GM18909 (cell line): ENCODE measurements around the gene IL6.
"Not testable (repeated sequence)": the region's sequence is repeated elsewhere in the genome, so short reads cannot be mapped to it uniquely, and the experiment has no call there.

Source experiments
- ATAC-seq: cut with Tn5 transposase; IDR thresholded peaks from one replicate; pipeline ENCODE4 v1.9.1; 2021; ENCODE audit warnings: mild to moderate bottlenecking; ENCODE audit not compliant: unreplicated experiment, poor library complexity

The IL6 gene

GRCh38 chr7:22703107-22703855 is 23.7 kb upstream of the IL6 start:
- ATAC-seq = not testable (repeated sequence)

- ATAC-seq = not testable (repeated sequence)
These were observed 22.9 kb upstream of the IL6 start for GRCh38 chr7:22703978-22704610.

DNA sequence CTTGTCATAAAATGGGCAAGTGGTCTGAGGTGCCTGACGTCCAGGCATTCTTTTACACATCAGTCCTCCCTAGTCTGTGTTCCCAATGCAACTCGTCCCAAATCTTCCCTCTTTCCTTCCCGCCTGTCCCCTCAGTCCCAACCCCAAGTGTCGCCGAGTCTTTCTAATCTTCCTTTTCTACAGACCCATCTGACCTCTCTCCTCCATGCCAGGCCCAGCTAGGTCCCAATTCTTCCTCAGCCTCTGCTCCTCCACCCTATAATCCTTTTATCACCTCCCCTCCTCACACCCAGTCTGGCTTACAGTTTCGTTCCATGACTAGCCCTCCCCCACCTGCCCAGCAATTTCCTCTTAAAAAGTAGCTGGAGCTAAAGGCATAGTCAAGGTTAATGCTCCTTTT is 22.3 kb upstream of the IL6 start:
- ATAC-seq = not testable (repeated sequence)

- ATAC-seq = not testable (repeated sequence)
These were observed 21.1 kb upstream of the IL6 start for GRCh38 chr7:22705874-22706273.

DNA sequence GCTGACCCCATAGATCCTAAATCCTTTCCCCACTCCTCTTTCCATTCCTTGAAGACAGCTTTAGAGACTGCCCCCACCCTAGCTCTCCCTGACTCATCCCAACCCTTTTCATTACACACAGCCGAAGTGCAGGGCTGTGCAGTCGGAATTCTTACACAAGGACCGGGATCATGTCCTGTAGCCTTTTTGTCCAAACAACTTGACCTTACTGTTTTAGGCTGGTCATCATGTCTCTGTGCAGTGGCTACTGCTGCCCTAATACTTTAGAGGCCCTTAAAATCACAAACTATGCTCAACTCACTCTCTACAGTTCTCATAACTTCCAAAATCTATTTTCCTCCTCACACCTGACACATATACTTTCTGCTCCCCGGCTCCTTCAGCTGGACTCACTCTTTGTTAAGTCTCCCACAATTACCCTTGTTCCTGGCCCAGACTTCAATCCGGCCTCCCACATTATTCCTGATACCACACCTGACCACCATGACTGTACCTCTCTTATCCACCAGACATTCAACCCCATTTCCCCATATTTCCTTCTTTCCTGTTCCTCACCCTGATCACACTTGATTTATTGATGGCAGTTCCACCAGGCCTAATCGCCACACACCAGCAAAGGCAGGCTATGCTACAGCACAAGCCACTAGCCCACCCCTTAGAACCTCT is 19.8 kb upstream of the IL6 start:
- not testable (repeated sequence) for ATAC-seq

DNA sequence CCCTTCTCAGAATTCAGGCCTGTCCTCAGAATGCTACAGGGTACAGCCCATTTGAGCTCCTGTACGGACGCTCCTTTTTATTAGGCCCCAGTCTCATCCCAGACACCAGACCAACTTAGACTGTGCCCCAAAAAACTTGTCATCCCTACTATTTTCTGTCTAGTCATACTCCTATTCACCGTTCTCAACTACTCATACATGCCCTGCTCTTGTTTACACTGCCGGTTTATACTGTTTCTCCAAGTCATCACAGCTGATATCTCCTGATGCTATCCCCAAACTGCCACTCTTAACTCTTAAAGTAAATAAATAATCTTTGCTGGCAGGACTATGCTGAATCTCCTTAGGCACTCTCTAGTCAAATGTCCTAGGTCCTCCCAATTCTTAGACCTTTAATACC is 18.8 kb upstream of the IL6 start:
- ATAC-seq = not testable (repeated sequence)

DNA sequence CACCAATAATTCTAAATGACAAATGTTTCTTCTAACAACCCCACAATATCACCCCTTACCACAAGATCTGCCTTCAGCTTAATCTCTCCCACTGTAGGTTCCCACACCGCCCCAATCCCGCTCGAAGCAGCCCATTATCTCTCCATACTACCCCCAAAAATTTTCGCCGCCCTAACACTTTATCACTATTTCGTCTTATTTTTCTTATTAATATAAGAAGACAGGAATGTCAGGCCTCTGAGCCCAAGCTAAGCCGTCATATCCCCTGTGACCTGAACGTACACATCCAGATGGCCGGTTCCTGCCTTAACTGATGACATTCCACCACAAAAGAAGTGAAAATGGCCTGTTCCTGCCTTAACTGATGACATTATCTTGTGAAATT is 18.3 kb upstream of the IL6 start:
- not testable (repeated sequence) for ATAC-seq

DNA sequence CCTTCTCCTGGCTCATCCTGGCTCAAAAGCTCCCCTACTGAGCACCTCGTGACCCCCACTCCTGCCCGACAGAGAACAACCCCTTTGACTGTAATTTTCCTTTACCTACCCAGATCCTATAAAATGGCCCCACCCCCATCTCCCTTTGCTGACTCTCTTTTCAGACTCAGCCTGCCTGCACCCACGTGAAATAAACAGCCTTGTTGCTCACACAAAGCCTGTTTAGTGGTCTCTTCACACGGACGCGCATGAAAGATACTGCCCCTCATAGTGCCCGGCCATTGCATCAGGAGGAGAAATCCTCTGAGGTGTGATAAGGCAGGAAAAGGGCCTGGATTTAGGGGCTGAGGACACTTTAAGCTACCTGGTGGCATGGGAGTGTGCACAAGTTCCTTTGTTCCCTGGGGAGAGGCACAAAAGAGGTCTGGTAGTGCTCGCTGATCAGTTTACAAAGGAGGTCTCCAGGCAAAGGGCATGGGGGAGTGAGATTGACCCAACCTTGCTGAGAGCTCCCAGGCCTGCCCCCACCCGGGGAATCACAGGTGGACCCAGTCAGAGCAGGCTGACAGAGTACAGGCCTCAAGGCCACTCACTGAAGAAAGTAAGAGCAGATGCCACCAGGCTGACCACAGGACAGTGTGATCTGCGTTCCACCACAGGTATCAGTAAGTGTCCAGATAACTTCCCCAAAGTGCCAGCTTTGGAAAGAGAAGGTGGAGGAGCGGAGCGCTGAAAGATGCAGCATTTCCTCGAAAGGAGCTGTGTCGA is 17.8 kb upstream of the IL6 start:
- ATAC-seq = not testable (repeated sequence)

DNA sequence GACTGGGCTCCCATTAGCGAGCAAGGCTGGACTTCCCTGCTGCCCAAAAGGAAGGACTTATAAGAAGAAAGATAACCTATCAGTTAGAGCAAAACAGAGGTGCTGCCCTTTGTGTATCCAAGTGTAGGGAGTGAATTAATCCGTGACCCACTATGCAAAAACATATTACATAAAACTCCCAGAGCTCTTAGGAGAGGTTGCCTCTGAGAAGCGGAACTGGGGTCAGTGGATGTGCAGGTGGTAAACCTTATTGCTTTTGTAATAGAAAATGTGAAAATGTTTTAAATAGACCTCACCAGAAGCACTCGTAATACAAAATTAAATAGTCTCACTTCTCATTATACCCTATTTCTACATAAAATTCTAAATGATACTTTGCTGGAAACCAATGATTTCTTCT is 17.1 kb upstream of the IL6 start:
- no peak for ATAC-seq

DNA sequence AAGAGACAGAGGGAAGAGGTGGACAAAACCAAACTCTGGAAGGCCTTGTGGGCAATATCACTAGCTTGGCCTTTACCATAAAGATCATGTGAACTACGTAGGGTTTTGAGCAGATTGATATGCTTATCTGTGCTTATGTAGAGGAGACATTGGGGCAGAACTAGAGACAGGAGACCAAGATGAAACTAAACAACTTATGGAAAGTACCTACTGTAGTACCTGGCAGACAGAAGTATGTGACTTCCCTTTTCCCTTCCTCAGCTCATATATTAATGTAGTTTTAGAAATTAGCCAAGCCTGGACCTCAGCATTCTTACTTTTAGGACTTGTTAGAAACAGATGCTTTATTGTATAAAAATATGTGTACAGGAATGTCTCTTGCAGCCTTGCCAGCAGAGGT is 14.0 kb upstream of the IL6 start:
- peak; percentile 74 for ATAC-seq

DNA sequence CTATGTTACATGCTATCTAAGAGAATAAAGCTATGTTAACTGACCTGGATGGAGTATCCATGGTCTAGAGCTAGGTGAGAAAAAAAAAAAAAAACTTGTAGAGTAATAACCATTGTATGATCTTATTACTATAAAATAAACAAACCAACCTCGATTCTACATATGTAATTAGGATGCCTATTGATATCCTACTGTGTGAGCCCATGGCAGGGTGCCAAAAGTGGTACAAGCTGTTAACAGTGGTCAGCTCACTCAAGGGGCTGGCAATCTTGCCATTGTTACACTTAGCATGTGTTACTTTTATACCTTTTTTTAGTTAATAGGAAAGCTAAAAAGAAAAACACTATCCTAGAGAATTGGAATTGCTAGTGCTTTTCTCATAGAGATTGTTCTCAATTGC is 13.5 kb upstream of the IL6 start:
- no peak for ATAC-seq

- ATAC-seq = no peak
These were observed 11.0 kb upstream of the IL6 start for GRCh38 chr7:22715969-22716368.

DNA sequence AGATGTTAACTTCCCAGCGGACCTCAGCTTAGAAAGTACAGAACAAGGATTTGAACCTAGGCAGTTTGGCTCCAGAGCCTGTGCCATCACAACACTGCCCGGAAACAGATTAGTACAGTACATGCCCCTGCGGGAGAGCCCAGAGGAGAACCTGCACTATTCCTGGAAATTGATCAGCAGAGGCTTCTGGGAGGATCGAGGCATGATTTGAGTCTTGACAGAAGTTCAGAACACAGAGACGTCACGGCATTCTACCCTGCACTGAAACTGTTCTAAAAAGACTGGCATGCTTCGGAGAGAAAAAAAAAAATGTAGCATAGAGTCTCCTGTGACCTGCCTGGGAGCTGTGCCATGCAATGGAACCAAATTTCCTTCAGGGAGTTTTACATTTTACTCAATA is 9.2 kb upstream of the IL6 start:
- no peak for ATAC-seq

DNA sequence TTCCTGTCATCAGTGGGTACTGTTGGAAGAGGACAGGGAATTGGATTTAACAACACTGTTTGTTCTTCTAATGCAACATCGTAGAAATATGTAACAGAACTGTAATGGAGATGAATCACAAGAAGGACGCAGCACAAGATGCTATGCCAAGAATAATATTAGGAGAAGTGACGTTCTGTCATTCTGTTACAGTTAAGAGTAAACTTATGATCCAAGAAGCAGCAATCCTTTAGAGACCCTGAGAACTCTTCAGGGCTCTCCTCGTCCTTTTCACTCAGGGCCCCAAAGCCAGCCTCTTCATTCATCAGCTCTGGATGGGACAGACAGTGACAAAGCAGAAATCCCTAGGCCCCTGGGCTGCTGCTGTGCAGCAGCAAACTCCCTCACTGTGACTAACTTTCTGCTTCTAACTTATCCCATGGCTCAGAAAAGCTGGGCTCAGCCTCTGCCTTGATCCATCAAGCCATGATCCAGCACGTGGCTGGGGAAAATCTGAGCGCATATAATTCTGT is 8.7 kb upstream of the IL6 start:
- ATAC-seq = no peak

DNA sequence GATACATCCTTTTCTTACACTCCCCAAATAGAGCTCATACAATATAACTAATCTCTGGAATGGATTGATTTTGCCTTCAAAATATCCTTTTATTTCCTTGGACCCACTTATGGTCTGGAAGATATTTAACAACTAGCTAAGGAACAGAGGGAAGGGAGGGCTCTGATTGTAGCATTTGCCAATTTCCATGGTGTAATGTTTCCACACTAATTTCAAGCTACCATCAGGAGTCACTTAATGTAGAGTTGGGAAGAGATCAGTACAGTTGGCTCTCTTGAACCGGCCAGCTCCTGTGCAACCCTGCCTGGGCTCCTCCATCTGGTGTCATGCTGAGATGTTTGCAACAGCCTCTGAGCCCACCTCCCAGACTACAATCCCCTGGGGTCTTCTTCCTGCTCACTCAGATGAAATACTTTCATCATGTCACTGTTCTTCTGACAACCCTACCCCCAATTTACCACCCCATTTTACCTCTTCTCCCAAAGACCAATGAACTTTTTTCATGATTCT is 8.0 kb upstream of the IL6 start:
- no peak for ATAC-seq

GRCh38 chr7:22720791-22721786 is 5.9 kb upstream of the IL6 start:
- no peak for ATAC-seq

GRCh38 chr7:22722536-22723180 is 4.3 kb upstream of the IL6 start:
- no peak for ATAC-seq

GRCh38 chr7:22723181-22723601 is 3.8 kb upstream of the IL6 start:
- ATAC-seq = no peak

GRCh38 chr7:22723637-22724036 is 3.4 kb upstream of the IL6 start:
- no peak for ATAC-seq
